Ovary (tissue), 9 donors: ENCODE measurements around the gene TRIM33. TPM values are rescaled to one million over a fixed set of nuclear protein-coding genes. Genes with fewer than 3 reads are reported as not detected.
"Not testable (repeated sequence)": the region's sequence is repeated elsewhere in the genome, so short reads cannot be mapped to it uniquely, and the experiment has no call there.

Experiments used
- DNase-seq, 5 donors: peaks; one replicate each; pipeline ENCODE4 v3.0.0-alpha.2; 2019 to 2020
- H3K27ac ChIP-seq, 2 donors: fragments of 200-600 bp; one replicate each; pipeline versions ENCODE4 v1.5.1 to v1.8.0; 2019 to 2022
- H3K27me3 ChIP-seq: fragments of 200-600 bp; one replicate; pipeline ENCODE4 v1.8.0; 2022
- H3K36me3 ChIP-seq: fragments of 200-600 bp; sonication (generic); one replicate; pipeline ENCODE4 v1.5.1; 2019
- H3K4me1 ChIP-seq: one replicate; pipeline ENCODE4 v1.8.1; 2013; ENCODE audit warnings: mild to moderate bottlenecking, moderate library complexity; ENCODE audit not compliant: insufficient read depth
- H3K4me3 ChIP-seq: fragments of 200-600 bp; sonication (generic); one replicate; pipeline ENCODE4 v1.5.1; 2017
- H3K9me3 ChIP-seq, 2 donors: fragments of 200-600 bp in 1 of 2; sonication (generic) in 1 of 2; one replicate each; pipeline versions ENCODE4 v1.5.1 to v1.8.1; 2013 to 2019; ENCODE audit warnings: mild to moderate bottlenecking in 1 of 2, moderate library complexity in 1 of 2
- EP300 ChIP-seq: sonication (generic); formaldehyde crosslinking; IDR thresholded peaks from one replicate; pipeline ENCODE4 v1.6.1; 2017; ENCODE audit warnings: antibody characterized with exemption
- POLR2A ChIP-seq: fragments of 450-650 bp; IDR thresholded peaks from one replicate; pipeline ENCODE4 v1.6.1; 2017; ENCODE audit warnings: antibody characterized with exemption, mild to moderate bottlenecking, moderate library complexity
- WGBS, 3 donors: extraction: QIAGEN DNeasy Blood & Tissue Kit in 1 of 3; methylation state at CpG; one replicate each; pipeline versions ENCODE4 v1.1.5 to v1.1.7; 2013 to 2017; 5-methylcytosine and 5-hydroxymethylcytosine counted together
- intact Hi-C, 4 donors: fragments of 100-400 bp; cut with DNase I; formaldehyde crosslinking; loops; one replicate each; pipeline versions ENCODE4 v1.11.0 to v1.15.1; 2022 to 2023
- polyA plus RNA-seq, 2 donors: library from polyadenylated mRNA; stranded (reverse); fragments of 200-250 nt in 1 of 2; fragments of 350-450 nt in 1 of 2; fragmentation: Illumina TruSeq in 1 of 2; extraction: RNeasy Lipid Tissue Mini Kit (QIAGEN cat#74804) in 1 of 2; gene quantifications; one replicate each; pipeline ENCODE4 v1.2.3, GENCODE V29; 2013 to 2014
- total RNA-seq, 7 donors: library from RNA; depleted of rRNA in 2 of 7; stranded (reverse); fragments of >200 nt in 2 of 7; fragmentation: NEBNext Ultra II Directional in 3 of 7; extraction: Animal tissue kit (Norgen Biotek cat#: 25700) in 3 of 7; gene quantifications; one replicate each; pipeline versions ENCODE4 v1.1.0 to v1.2.4, GENCODE V29; 2016 to 2023
- TF ChIP-seq, protein P1 (sequence below), 3 donors: fragments of 450-650 bp in 2 of 3; fragments of 200-600 bp in 1 of 3; IDR thresholded peaks; one replicate each; pipeline versions ENCODE4 v1.5.1 to v1.8.0; 2016 to 2022; ENCODE audit warnings: antibody characterized with exemption in 3 of 3, mild to moderate bottlenecking in 1 of 3
- donor health status: DM: no; HTN: no; CAD: no; lungs with moderate emphysema.
- donor health status: DM: no; HTN: no; CAD: no.
- donor health status: Bipolar disorder and iron deficiency.
- donor health status: DM: yes; HTN: yes; CAD: no.
- donor health status: DM: no; HTN: no; CAD: no.
- donor health status: DM: yes; HTN: yes; CAD: no.

TRIM33 gene
- total and polyA plus RNA-seq, 9 donors = 11.1 to 49.6 (median 38.3) TPM

DNA sequence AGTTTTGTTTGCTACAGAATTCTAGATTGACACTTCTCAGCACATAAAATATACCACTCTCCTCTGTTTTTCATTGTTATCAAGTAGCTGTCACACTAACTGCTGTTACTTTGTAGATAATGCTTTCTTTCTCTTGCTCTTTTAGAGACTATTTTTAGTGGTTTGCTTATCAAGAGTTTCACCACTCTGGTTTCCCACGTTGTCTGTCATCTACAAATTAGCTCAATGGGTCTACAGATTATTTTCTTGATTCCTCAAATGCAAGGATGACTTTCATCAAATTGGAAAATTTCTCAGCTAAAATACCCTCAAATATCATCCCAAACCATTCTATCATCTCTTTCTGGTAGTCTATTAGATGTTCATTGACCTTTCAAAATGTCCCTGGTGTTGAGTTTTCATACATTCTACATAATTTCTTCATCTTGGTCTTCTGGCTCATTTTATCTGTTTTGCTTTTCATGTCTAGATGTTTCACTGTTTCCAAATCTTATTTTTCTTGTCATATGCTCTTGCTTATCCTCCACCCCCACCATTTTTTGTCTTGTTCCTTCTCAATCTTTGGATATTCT, 122.5 kb downstream of the TRIM33 start:
- H3K4me3 ChIP-seq = no peak overlapping the region
- DNase-seq = no peak
- TF ChIP-seq, protein P1, sequence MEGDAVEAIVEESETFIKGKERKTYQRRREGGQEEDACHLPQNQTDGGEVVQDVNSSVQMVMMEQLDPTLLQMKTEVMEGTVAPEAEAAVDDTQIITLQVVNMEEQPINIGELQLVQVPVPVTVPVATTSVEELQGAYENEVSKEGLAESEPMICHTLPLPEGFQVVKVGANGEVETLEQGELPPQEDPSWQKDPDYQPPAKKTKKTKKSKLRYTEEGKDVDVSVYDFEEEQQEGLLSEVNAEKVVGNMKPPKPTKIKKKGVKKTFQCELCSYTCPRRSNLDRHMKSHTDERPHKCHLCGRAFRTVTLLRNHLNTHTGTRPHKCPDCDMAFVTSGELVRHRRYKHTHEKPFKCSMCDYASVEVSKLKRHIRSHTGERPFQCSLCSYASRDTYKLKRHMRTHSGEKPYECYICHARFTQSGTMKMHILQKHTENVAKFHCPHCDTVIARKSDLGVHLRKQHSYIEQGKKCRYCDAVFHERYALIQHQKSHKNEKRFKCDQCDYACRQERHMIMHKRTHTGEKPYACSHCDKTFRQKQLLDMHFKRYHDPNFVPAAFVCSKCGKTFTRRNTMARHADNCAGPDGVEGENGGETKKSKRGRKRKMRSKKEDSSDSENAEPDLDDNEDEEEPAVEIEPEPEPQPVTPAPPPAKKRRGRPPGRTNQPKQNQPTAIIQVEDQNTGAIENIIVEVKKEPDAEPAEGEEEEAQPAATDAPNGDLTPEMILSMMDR (IDR thresholded peaks at IDR 0.05) = no peak
- TF ChIP-seq POLR2A (no peak), EP300 (no peak)
- H3K4me1 ChIP-seq = no peaks in the 10 kb centered on the region
- WGBS, 3 donors = 64 to 77% (median 67%) methylated on average over 1 of the region's 1 CpG
- no peaks in the 10 kb centered on the region for H3K27me3 ChIP-seq
- H3K9me3 ChIP-seq = no peaks in the 10 kb centered on the region
- H3K27ac ChIP-seq = no peak overlapping the region
- intact Hi-C loops = no loop called here
- no peaks in the 10 kb centered on the region for H3K36me3 ChIP-seq

DNA sequence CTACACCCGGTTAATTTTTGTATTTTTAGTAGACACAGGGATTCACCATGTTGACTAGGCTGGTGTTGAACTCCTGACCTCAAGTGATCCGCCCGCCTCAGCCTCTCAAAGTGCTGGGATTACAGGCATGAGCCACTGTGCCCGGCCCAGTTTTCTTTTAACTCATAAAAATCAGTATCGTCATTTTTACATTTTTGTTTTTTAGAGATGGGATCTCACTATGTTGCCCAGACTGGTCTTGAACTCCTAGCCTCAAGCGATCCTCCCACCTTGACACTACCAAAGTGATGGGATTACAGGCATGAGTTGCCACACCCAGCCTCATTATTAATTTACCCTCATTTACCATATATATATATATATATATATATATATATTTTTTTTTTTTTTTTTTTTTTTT, 123.4 kb downstream of the TRIM33 start:
- 93 to 96% (median 94%) methylated on average over 6 of the region's 6 CpGs for WGBS, 3 donors
- H3K4me3 ChIP-seq, H3K9me3 ChIP-seq, H3K36me3 ChIP-seq, intact Hi-C loops, DNase-seq, H3K4me1 ChIP-seq, H3K27me3 ChIP-seq, H3K27ac ChIP-seq: not testable (repeated sequence)

DNA sequence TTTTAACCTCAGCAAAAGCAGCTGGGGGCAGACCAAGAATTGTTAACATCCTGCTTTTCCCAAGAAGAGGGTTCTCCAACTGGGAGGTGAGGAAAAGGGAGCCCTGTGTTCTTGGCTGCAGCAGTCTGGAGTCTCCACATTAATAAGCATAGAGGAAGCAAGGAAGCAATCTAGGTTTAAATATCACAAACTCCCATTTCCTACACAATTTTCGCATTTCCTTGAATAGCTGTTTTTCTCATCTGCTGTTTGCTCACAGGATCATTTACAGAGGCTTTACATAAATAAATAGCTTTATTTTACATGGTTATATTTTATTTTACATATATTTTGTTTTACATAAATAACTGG, 124.0 kb downstream of the TRIM33 start:
- no peak for DNase-seq
- Histone ChIP-seq H3K4me1 (no peaks in the 10 kb centered on the region), H3K4me3 (no peak overlapping the region), H3K36me3 (no peaks in the 10 kb centered on the region), H3K27ac (no peak overlapping the region), H3K27me3 (no peaks in the 10 kb centered on the region), H3K9me3 (no peaks in the 10 kb centered on the region)
- intact Hi-C loops = no loop called here
- WGBS, 3 donors = 75 to 83% (median 77%) methylated on average over 1 of the region's 1 CpG
- TF ChIP-seq, protein P1 (IDR thresholded peaks at IDR 0.05) = no peak
- no peak for TF ChIP-seq EP300
- no peak for TF ChIP-seq POLR2A

DNA sequence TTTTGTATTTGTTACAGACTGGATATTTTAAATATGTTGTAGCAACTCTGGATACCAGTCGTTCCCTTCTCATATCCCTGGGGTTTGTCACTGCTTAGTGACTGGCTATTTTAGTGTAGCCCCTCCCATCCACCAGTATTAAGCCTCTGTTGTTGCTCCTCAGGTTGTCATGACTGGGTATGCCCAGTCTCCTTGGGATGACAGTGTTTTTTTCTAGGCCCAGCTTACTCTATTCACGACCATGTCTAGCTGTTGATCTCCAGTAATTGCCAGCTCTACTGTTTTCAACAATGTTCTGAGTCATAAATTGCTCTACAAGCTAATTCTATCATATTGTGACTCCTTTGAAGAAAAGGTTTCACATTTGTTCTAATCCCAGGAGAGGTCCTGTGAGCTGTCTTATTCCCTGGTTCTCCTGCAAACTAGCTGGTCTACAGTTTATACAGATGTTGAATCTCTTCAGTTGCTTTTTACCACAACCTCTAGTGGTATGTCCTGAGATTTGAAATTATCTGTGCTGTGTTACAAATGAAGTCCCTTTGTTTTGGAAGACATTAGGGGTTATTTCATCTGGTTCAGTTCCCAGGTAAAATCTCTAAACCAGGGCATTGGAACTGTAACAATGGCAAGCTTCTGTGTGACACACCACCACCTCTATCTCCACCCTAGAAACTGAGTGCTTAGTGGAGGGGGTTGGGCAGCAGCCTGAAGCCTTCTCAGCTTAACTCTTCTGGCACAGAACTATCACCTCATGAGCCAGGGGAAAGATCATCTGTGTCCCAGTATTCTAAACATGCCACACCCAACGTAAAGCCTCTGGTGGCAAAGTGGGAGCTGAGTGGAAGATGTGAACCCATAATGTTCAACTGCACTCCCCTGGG, 124.6 kb downstream of the TRIM33 start:
- DNase-seq = no peak
- Histone ChIP-seq H3K9me3 (no peaks in the 10 kb centered on the region), H3K27ac (no peak overlapping the region), H3K4me3 (no peak overlapping the region), H3K27me3 (no peaks in the 10 kb centered on the region), H3K36me3 (no peaks in the 10 kb centered on the region), H3K4me1 (no peaks in the 10 kb centered on the region)
- intact Hi-C loops = no loop called here
- TF ChIP-seq, protein P1 (IDR thresholded peaks at IDR 0.05) = no peak
- TF ChIP-seq POLR2A (no peak), EP300 (no peak)
- 65 to 76% (median 66%) methylated on average over 3 of the region's 3 CpGs for WGBS, 3 donors

DNA sequence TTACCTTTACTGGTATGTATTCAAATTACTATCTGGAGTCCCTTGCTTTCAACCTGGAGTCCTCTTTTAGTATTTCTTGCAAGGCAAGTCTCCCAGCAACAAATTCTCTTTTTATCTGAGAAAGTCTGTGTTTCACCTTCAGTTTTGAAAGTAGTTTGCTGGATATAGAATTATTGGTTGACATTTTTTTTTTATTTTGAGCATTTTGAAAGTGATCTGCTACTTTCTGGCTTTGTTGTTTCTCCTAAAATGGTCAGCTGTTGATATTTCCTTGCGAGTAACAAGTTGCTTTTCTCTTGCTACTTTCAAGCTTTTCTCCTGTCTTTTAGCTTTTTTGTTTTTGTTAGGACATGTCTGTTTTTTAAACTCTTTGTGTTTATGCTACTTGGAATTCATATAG, 126.1 kb downstream of the TRIM33 start:
- DNase-seq = no peak
- H3K9me3 ChIP-seq = no peaks in the 10 kb centered on the region
- no peak overlapping the region for H3K4me3 ChIP-seq
- WGBS, 3 donors = 93 to 96% (median 95%) methylated on average over 1 of the region's 1 CpG
- no peaks in the 10 kb centered on the region for H3K4me1 ChIP-seq
- no peaks in the 10 kb centered on the region for H3K36me3 ChIP-seq
- no peaks in the 10 kb centered on the region for H3K27me3 ChIP-seq
- H3K27ac ChIP-seq = no peak overlapping the region
- intact Hi-C loops = no loop called here
- TF ChIP-seq EP300 (no peak), POLR2A (no peak)
- TF ChIP-seq, protein P1 (IDR thresholded peaks at IDR 0.05) = no peak
